Fibroblast of lung (primary cell): ENCODE results near the gene STK35. TPM values are rescaled to one million over a fixed set of nuclear protein-coding genes. Genes with fewer than 3 reads are reported as not detected.
A peak's percentile ranks its signal among the peaks of the same experiment; 100 is the strongest.

Source experiments
- DNase-seq, 2 donors: peaks; one replicate each; pipeline versions ENCODE4 v3.0.0 to v3.0.0-alpha.2; 2010; ENCODE audit warnings: low read depth in 2 of 2
- H2AFZ ChIP-seq: 2 replicates; pipeline ENCODE4 v1.5.1; 2012; ENCODE audit warnings: low read length, control low read depth, inconsistent platforms
- H3K27ac ChIP-seq: 2 replicates; pipeline ENCODE4 v1.5.1; 2011; ENCODE audit warnings: low read length, control low read depth; ENCODE audit not compliant: insufficient read depth
- H3K27me3 ChIP-seq: 2 replicates; pipeline ENCODE4 v1.5.1; 2011; ENCODE audit warnings: mild to moderate bottlenecking, low read length; ENCODE audit not compliant: control insufficient read depth, insufficient read depth
- H3K36me3 ChIP-seq: 2 replicates; pipeline ENCODE4 v1.5.1; 2011; ENCODE audit warnings: low read length; ENCODE audit not compliant: control insufficient read depth, insufficient read depth
- H3K4me1 ChIP-seq: 2 replicates; pipeline ENCODE4 v1.5.1; 2011; ENCODE audit warnings: low read length; ENCODE audit not compliant: control insufficient read depth, insufficient read depth; ENCODE audit errors: extremely low read depth
- H3K4me2 ChIP-seq: 2 replicates; pipeline ENCODE4 v1.5.1; 2011; ENCODE audit warnings: low read length, control low read depth; ENCODE audit not compliant: insufficient read depth; ENCODE audit errors: extremely low read depth
- H3K4me3 ChIP-seq, 4 experiments: fragments of 200-600 bp in 1 of 4; sonication (generic) in 1 of 4; replicated peaks in 1 of 4; 2 replicates each; pipeline ENCODE4 v1.5.1; 2011 to 2016; ENCODE audit warnings: low read length in 4 of 4, low read depth in 3 of 4, mild to moderate bottlenecking in 3 of 4, control low read depth in 2 of 4, inconsistent platforms in 1 of 4, mixed read lengths in 1 of 4; ENCODE audit not compliant: insufficient read depth in 1 of 4; ENCODE audit errors: control extremely low read depth in 1 of 4
- H3K79me2 ChIP-seq: 2 replicates; pipeline ENCODE4 v1.5.1; 2012; ENCODE audit warnings: mild to moderate bottlenecking, low read length, inconsistent platforms; ENCODE audit not compliant: control insufficient read depth, insufficient read depth
- H3K9ac ChIP-seq: 2 replicates; pipeline ENCODE4 v1.5.1; 2011; ENCODE audit warnings: mild to moderate bottlenecking, low read length, control low read depth; ENCODE audit not compliant: insufficient read depth
- H3K9me3 ChIP-seq: 2 replicates; pipeline ENCODE4 v1.5.1; 2012; ENCODE audit warnings: low read depth, low read length; ENCODE audit not compliant: control insufficient read depth, insufficient read depth
- H4K20me1 ChIP-seq: 2 replicates; pipeline ENCODE4 v1.5.1; 2011; ENCODE audit warnings: low read length; ENCODE audit not compliant: control insufficient read depth, insufficient read depth; ENCODE audit errors: extremely low read depth
- CTCF ChIP-seq, 2 donors: IDR thresholded peaks in 1 of 2; conservative IDR thresholded peaks in 1 of 2; 1 replicate in 1 of 2; 2 replicates in 1 of 2; pipeline ENCODE4 v1.5.1; 2011 to 2012; ENCODE audit warnings: low read length in 2 of 2, control low read depth in 1 of 2, inconsistent platforms in 1 of 2, low read depth in 1 of 2, mild to moderate bottlenecking in 1 of 2
- EZH2 ChIP-seq: IDR thresholded peaks from 2 replicates; pipeline ENCODE4 v1.5.1; 2012; ENCODE audit warnings: low read length, control low read depth, mild to moderate bottlenecking; ENCODE audit errors: missing control alignments
- polyA plus RNA-seq, 2 donors: library from polyadenylated mRNA; depleted of rRNA in 1 of 2; stranded (reverse) in 1 of 2; unstranded in 1 of 2; fragments of >200 nt; gene quantifications; 2 replicates each; pipeline ENCODE4 v1.2.1, GENCODE V29; 2011 to 2012; ENCODE audit warnings: missing spikeins in 1 of 2
- total RNA-seq: library from RNA; depleted of rRNA; stranded (reverse); fragments of >200 nt; gene quantifications from 2 replicates; pipeline ENCODE4 v1.2.1, GENCODE V29; 2014

The STK35 gene
- total and polyA plus RNA-seq, 2 donors (not counting 1 experiment from before 2014, with no cell fraction given) = 8.5 to 14.4 TPM

DNA sequence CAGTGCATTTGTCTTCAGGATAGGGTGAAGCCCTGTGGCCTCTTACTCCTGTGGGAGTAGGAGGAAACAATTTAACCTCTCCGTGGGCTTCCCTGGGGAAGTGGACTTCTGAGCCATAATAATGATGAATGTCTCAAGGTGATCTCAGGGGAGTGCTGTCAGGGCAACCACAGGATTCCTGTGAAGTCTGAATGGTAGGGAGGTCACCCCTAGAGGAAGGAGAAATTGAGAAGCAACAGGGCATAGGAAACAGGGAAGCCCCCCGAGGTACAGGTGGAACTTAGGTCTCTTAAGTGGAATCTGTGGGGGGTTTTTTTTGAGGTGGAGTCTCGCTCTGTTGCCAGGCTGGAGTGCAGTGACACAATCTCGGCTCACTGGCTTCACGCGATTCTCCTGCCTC, 26.9 kb downstream of the STK35 start:
- Histone ChIP-seq H3K4me2 (no peak overlapping the region), H3K27ac (no peak overlapping the region), H4K20me1 (peaks cover 3% of the 10 kb centered on the region), H3K4me3 (no peak overlapping the region), H3K36me3 (no peaks in the 10 kb centered on the region), H3K9ac (no peak overlapping the region), H3K79me2 (peaks cover 41% of the 10 kb centered on the region), H3K27me3 (no peaks in the 10 kb centered on the region), H2AFZ (no peak overlapping the region), H3K4me1 (peaks cover 13% of the 10 kb centered on the region), H3K9me3 (no peaks in the 10 kb centered on the region)
- TF ChIP-seq EZH2 (no peak), CTCF (conservative IDR thresholded peaks at IDR 0.05 in 1 of 2, IDR thresholded peaks at IDR 0.05 in 1 of 2; ENCODE audit: low read depth in 1 of 2, low read length in 2 of 2) (no peak)
- DNase-seq = no peak

DNA sequence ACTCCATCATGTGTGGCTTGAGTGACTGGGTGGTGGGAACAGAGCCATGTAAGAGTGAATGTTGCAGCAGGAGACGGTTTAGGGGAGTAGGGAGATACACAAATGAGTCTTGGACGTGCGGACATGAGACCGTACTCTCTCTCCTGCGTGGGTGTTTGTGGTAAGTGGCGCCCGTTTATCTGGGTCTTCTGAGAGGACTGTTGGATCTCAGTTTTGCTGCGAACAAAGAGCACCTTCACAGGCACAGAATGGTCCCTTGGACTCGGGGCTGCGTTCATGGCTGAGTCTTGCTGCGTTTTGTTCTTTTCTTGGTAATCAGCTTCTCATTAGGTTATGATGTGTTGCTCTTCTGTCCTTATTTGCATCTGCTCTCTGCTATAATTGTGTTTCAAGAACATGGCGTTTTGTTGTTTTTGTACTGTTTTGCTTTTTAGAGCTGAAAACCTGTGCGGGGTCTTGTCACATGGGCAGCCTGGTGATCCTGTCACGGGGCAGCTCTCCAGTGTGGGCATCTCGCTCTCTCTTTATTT, 28.5 kb downstream of the STK35 start:
- Histone ChIP-seq H2AFZ (no peak overlapping the region), H3K4me3 (no peak overlapping the region), H3K27me3 (no peaks in the 10 kb centered on the region), H4K20me1 (peaks cover 3% of the 10 kb centered on the region), H3K9ac (no peak overlapping the region), H3K27ac (no peak overlapping the region), H3K9me3 (no peaks in the 10 kb centered on the region), H3K79me2 (peaks cover 40% of the 10 kb centered on the region), H3K36me3 (no peaks in the 10 kb centered on the region), H3K4me1 (peaks cover 16% of the 10 kb centered on the region), H3K4me2 (no peak overlapping the region)
- peak in 1 of 2 donors; percentile 78 for DNase-seq
- TF ChIP-seq CTCF (conservative IDR thresholded peaks at IDR 0.05 in 1 of 2, IDR thresholded peaks at IDR 0.05 in 1 of 2; ENCODE audit: low read depth in 1 of 2, low read length in 2 of 2) = no peak
- TF ChIP-seq EZH2 = no peak

GRCh38 chr20:2130683-2131082, 29.1 kb downstream of the STK35 start:
- Histone ChIP-seq H3K4me1 (peaks cover 16% of the 10 kb centered on the region), H2AFZ (no peak overlapping the region), H3K4me2 (no peak overlapping the region), H3K27ac (no peak overlapping the region), H3K9ac (no peak overlapping the region), H3K79me2 (peaks cover 41% of the 10 kb centered on the region), H3K36me3 (no peaks in the 10 kb centered on the region), H3K27me3 (no peaks in the 10 kb centered on the region), H3K9me3 (no peaks in the 10 kb centered on the region), H4K20me1 (peaks cover 3% of the 10 kb centered on the region), H3K4me3 (no peak overlapping the region)
- peak in 1 of 2 donors; percentile 24 for DNase-seq
- TF ChIP-seq CTCF (conservative IDR thresholded peaks at IDR 0.05 in 1 of 2, IDR thresholded peaks at IDR 0.05 in 1 of 2; ENCODE audit: low read depth in 1 of 2, low read length in 2 of 2) (no peak), EZH2 (no peak)
